ENCODE measurements around the gene ZNRF2. TPM values are rescaled to one million over a fixed set of nuclear protein-coding genes. Genes with fewer than 3 reads are reported as not detected.

Gene ZNRF2
- total and polyA plus RNA-seq, 2 donors (not counting 1 experiment from before 2014, with no cell fraction given): 2.6 to 7.9 TPM

GRCh38 chr7:30315589-30315988, 31.2 kb downstream of the ZNRF2 start:
- H4K20me1 ChIP-seq (ENCODE audit: control insufficient read depth, extremely low read depth, insufficient read depth, low read length): no peaks in the 10 kb centered on the region
- no peak overlapping the region for H3K27ac ChIP-seq (ENCODE audit: insufficient read depth, low read length)
- no peak overlapping the region for H3K4me2 ChIP-seq (ENCODE audit: extremely low read depth, insufficient read depth, low read length)
- no peaks in the 10 kb centered on the region for H3K9me3 ChIP-seq (ENCODE audit: control insufficient read depth, insufficient read depth, low read depth, low read length)
- no peak for TF ChIP-seq EZH2 (IDR thresholded peaks at IDR 0.05; ENCODE audit: low read length, missing control alignments)
- TF ChIP-seq CTCF (conservative IDR thresholded peaks at IDR 0.05 in 1 of 2, IDR thresholded peaks at IDR 0.05 in 1 of 2; ENCODE audit: low read depth in 1 of 2, low read length in 2 of 2): no peak
- no peak overlapping the region for H2AFZ ChIP-seq (ENCODE audit: low read length)
- no peak overlapping the region for H3K4me3 ChIP-seq (replicated peaks in 1 of 4; ENCODE audit: control extremely low read depth in 1 of 4, insufficient read depth in 1 of 4, low read depth in 3 of 4, low read length in 4 of 4)
- H3K27me3 ChIP-seq (ENCODE audit: control insufficient read depth, insufficient read depth, low read length): no peaks in the 10 kb centered on the region
- no peaks in the 10 kb centered on the region for H3K36me3 ChIP-seq (ENCODE audit: control insufficient read depth, insufficient read depth, low read length)
- no peaks in the 10 kb centered on the region for H3K79me2 ChIP-seq (ENCODE audit: control insufficient read depth, insufficient read depth, low read length)
- no peaks in the 10 kb centered on the region for H3K4me1 ChIP-seq (ENCODE audit: control insufficient read depth, extremely low read depth, insufficient read depth, low read length)
- DNase-seq (ENCODE audit: low read depth in 2 of 2): no peak
- no peak overlapping the region for H3K9ac ChIP-seq (ENCODE audit: insufficient read depth, low read length)

- Histone ChIP-seq H2AFZ (ENCODE audit: low read length) (no peak overlapping the region), H3K9me3 (ENCODE audit: control insufficient read depth, insufficient read depth, low read depth, low read length) (no peaks in the 10 kb centered on the region), H3K27me3 (ENCODE audit: control insufficient read depth, insufficient read depth, low read length) (no peaks in the 10 kb centered on the region), H3K27ac (ENCODE audit: insufficient read depth, low read length) (no peak overlapping the region), H4K20me1 (ENCODE audit: control insufficient read depth, extremely low read depth, insufficient read depth, low read length) (no peaks in the 10 kb centered on the region), H3K36me3 (ENCODE audit: control insufficient read depth, insufficient read depth, low read length) (no peaks in the 10 kb centered on the region), H3K9ac (ENCODE audit: insufficient read depth, low read length) (no peak overlapping the region), H3K4me3 (replicated peaks in 1 of 4; ENCODE audit: control extremely low read depth in 1 of 4, insufficient read depth in 1 of 4, low read depth in 3 of 4, low read length in 4 of 4) (no peak overlapping the region), H3K4me1 (ENCODE audit: control insufficient read depth, extremely low read depth, insufficient read depth, low read length) (peaks cover 4% of the 10 kb centered on the region), H3K4me2 (ENCODE audit: extremely low read depth, insufficient read depth, low read length) (no peak overlapping the region), H3K79me2 (ENCODE audit: control insufficient read depth, insufficient read depth, low read length) (no peaks in the 10 kb centered on the region)
- DNase-seq (ENCODE audit: low read depth in 2 of 2): no peak
- TF ChIP-seq CTCF (conservative IDR thresholded peaks at IDR 0.05 in 1 of 2, IDR thresholded peaks at IDR 0.05 in 1 of 2; ENCODE audit: low read depth in 1 of 2, low read length in 2 of 2): no peak
- TF ChIP-seq EZH2 (IDR thresholded peaks at IDR 0.05; ENCODE audit: low read length, missing control alignments): no peak
Measured at GRCh38 chr7:30320392-30320791, 36.0 kb downstream of the ZNRF2 start.

GRCh38 chr7:30321089-30321881, 36.9 kb downstream of the ZNRF2 start:
- Histone ChIP-seq H3K9ac (ENCODE audit: insufficient read depth, low read length) (peak overlapping the region; percentile 45), H3K27ac (ENCODE audit: insufficient read depth, low read length) (peak overlapping the region; percentile 60)

More at GRCh38 chr7:30321089-30321881, 36.9 kb downstream of the ZNRF2 start:
- Histone ChIP-seq H3K4me2 (ENCODE audit: extremely low read depth, insufficient read depth, low read length) (peak overlapping the region; percentile 88), H3K4me3 (replicated peaks in 1 of 4; ENCODE audit: control extremely low read depth in 1 of 4, insufficient read depth in 1 of 4, low read depth in 3 of 4, low read length in 4 of 4) (peak overlapping the region; percentile 28 to 53 (median 40)), H2AFZ (ENCODE audit: low read length) (peak overlapping the region; percentile 82), H4K20me1 (ENCODE audit: control insufficient read depth, extremely low read depth, insufficient read depth, low read length) (no peaks in the 10 kb centered on the region), H3K27me3 (ENCODE audit: control insufficient read depth, insufficient read depth, low read length) (no peaks in the 10 kb centered on the region), H3K9me3 (ENCODE audit: control insufficient read depth, insufficient read depth, low read depth, low read length) (no peaks in the 10 kb centered on the region), H3K4me1 (ENCODE audit: control insufficient read depth, extremely low read depth, insufficient read depth, low read length) (peaks cover 4% of the 10 kb centered on the region), H3K79me2 (ENCODE audit: control insufficient read depth, insufficient read depth, low read length) (no peaks in the 10 kb centered on the region), H3K36me3 (ENCODE audit: control insufficient read depth, insufficient read depth, low read length) (no peaks in the 10 kb centered on the region)
- peak; percentile 11 to 45 for DNase-seq (ENCODE audit: low read depth in 2 of 2)
- TF ChIP-seq EZH2 (IDR thresholded peaks at IDR 0.05; ENCODE audit: low read length, missing control alignments) (no peak), CTCF (conservative IDR thresholded peaks at IDR 0.05 in 1 of 2, IDR thresholded peaks at IDR 0.05 in 1 of 2; ENCODE audit: low read depth in 1 of 2, low read length in 2 of 2) (no peak)

Measured in fibroblast of lung (primary cell).